Stimulated activated CD4-positive, alpha-beta T cell treated with anti-CD3 and anti-CD28 coated beads, Interleukin-4, amount 100 ng/mL, for 24 hours (primary cell): ENCODE data around the gene DMRT2.

Experiments used
- DNase-seq: peaks from one replicate; pipeline ENCODE4 v3.0.0-alpha.2; 2020

The DMRT2 gene

GRCh38 chr9:1050125-1050895 is at the start of gene DMRT2:
DMRT2 (plus strand) TSS chr9:1050357; CDS start chr9:1051614, 1,257 bp downstream.
- peak; percentile 17 for DNase-seq

DNA sequence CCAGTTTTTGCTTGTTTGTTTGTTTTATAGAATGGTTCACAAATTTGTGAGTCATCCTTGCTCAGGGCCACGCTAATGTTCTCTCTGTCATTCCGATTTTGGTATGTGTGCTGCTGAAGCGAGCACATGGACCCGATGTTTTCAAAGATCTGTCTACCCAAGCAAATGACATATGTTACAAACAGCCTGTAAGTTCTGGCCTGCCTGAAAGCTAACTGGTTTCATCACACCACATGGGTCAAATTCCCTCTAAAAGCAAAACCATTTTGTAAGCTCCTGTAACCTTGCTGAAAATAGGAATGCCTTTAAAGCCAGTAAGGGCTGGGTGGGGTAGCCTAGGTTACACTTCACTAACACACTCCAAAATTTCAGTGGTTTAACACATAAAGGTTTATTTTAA is 48.3 kb upstream of the DMRT2 start:
- no peak for DNase-seq

- DNase-seq = no peak
Measured at GRCh38 chr9:1002678-1003077, 47.5 kb upstream of the DMRT2 start.

GRCh38 chr9:1005043-1005667 is 45.0 kb upstream of the DMRT2 start:
- no peak for DNase-seq

- no peak for DNase-seq
Measured at GRCh38 chr9:1007312-1007711, 42.8 kb upstream of the DMRT2 start.

GRCh38 chr9:1008216-1008615 is 41.9 kb upstream of the DMRT2 start:
- DNase-seq = no peak

GRCh38 chr9:1009101-1009707 is 41.0 kb upstream of the DMRT2 start:
- DNase-seq = peak; percentile 82

- no peak for DNase-seq
Measured at GRCh38 chr9:1013021-1013420, 37.1 kb upstream of the DMRT2 start.

- DNase-seq = no peak
Measured at GRCh38 chr9:1014225-1014624, 35.9 kb upstream of the DMRT2 start.

DNA sequence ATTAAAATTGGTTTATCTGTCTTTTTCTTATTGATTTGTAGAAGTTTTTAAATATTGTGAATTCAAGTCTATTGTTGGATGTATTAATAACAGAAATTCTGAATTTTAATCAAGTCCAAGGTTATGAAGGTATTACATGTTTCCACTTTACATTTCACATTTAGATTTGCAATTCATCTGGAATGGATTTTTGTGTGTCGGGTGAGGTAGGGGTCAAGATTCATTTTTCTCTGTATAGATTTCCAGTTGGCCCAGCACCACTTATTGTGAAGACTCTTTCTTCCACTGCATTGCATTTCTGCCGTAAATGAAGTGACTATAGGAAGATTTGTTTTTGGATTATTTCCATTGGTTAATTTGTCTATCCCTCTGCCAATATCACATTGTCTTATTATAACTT is 35.5 kb upstream of the DMRT2 start:
- no peak for DNase-seq

DNA sequence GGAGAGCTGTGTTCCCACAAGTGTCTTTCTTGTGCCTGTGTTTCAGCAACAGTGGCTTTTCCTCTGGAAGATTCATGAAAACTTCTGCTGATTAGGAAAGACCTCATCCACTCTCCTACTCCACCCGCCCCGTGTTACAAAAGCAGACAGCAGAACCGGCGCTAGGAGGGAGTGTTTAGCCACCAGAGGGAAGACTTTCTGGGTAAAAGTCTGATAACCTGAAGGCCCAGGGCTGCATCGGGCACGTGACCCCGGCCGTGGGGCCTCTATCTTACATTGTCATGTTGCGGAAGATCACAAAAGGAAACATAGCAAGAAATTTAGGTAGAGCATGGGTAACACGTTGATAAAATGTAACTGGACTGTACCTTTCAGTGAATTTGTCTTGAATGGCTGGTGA is 32.0 kb upstream of the DMRT2 start:
- no peak for DNase-seq

GRCh38 chr9:1024112-1024511 is 26.0 kb upstream of the DMRT2 start:
- no peak for DNase-seq

DNA sequence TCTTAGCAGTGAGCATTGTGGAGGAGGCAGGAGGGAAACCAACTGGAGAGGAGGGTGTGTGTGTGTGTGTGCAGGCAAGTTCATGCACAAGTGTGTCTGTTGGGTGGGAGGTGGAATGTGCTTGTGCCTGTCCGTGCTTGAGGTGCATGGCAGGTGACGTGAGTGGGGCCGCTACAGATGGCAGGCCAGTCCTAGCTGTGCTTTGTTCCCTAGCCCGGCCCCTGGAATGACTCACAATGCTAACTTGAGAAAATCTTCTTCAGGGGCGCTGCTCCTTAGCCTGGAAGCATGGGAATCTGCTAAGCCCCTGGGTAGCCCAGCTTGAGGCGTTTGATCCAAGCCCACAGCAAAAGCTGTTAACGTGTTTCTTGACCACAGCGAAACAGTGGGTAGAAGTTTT is 25.0 kb upstream of the DMRT2 start:
- DNase-seq = no peak

- no peak for DNase-seq
Measured at GRCh38 chr9:1026219-1026618, 23.9 kb upstream of the DMRT2 start.

DNA sequence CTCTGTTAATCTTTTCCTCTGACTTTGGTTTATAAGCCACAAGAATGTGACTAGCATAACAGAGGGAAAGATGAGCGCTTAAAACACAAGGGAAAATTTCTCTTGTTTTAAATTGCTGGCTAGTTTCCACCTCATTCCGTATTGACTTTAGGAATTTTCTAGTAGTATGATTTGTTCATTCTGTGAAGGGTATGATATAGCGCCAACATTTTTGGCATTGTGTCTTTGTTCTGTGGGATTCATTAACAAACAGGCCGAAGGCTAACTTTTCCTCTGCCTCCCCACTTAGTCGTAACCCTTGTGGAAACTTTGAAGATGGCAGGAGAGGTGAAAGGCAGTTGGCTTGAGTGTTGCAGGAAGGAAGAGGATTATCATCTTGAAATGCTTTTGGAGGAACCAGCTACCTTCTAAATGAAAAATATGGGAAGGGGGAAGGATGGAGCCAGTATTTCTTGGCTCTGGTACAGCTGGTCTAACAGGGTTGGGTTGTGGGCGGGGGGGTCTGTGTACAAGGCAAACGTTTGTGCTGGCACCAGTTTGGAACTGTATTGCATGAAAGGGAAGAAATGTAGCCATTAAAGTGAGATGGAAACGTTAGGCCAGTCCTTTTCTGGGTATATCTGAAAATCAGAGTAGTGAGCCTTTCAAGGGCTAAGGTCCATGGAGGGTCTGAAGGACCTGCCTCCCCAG is 21.5 kb upstream of the DMRT2 start:
- no peak for DNase-seq

- DNase-seq = no peak
Measured at GRCh38 chr9:1031951-1032601, 18.1 kb upstream of the DMRT2 start.

- no peak for DNase-seq
Measured at GRCh38 chr9:1034271-1034670, 15.9 kb upstream of the DMRT2 start.

DNA sequence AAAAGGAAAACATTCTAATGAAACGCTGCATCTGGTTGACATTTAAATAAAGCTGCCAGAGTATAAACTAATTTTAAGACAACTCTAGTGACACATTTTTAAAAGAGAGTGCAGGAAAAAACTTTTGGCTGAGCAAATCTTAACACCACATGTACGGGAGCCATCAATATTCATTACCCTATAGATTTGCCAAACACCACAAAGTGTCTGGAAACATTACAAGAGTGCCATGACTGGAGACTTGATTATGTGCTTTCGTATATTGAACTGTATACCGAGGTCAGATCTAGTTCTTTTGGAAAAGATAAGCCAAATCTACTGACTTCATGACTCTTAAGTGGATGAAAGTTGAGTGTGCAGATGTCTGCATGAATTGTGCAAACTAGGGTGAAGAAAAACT is 10.6 kb upstream of the DMRT2 start:
- no peak for DNase-seq

DNA sequence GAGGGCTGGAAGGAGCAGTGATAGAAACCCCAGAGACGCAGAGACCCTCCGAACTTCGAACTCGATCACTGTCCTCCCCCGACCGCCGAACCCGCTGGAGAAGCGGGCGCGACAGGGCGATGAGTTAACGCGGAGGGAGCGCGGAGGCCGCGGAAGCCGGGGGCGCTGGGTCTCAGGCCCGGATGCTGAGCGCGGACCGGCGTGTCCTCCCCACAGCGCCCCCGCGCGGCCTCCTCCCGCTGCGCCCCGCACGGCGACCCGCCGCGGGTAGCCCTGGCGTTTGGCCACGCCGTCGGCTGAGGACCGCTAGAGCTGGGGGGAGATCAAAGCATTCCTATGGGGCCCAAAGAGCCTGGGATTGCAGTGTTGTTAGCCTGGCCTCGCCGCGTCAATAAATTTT is 7.7 kb upstream of the DMRT2 start:
- DNase-seq = no peak

DNA sequence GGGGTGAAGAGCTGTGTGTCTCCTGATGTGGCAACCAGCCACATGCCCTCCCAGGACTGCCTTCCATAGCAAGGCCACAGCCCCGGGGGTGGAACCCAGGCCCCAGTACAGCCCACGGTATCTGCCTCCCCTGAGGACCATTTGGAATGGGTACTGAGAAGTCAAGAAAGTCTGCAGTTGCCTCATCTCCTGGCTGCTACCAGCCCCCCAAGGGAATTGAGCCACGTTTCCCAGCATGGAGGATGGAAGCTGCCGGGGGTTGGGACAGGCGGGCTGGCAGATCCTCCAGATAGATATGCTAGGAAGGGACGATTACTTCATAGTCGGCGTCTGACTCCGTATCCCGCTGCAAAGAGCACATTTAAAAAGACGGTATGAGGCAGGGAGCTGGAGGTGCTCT is 5.5 kb upstream of the DMRT2 start:
- DNase-seq = no peak

DNA sequence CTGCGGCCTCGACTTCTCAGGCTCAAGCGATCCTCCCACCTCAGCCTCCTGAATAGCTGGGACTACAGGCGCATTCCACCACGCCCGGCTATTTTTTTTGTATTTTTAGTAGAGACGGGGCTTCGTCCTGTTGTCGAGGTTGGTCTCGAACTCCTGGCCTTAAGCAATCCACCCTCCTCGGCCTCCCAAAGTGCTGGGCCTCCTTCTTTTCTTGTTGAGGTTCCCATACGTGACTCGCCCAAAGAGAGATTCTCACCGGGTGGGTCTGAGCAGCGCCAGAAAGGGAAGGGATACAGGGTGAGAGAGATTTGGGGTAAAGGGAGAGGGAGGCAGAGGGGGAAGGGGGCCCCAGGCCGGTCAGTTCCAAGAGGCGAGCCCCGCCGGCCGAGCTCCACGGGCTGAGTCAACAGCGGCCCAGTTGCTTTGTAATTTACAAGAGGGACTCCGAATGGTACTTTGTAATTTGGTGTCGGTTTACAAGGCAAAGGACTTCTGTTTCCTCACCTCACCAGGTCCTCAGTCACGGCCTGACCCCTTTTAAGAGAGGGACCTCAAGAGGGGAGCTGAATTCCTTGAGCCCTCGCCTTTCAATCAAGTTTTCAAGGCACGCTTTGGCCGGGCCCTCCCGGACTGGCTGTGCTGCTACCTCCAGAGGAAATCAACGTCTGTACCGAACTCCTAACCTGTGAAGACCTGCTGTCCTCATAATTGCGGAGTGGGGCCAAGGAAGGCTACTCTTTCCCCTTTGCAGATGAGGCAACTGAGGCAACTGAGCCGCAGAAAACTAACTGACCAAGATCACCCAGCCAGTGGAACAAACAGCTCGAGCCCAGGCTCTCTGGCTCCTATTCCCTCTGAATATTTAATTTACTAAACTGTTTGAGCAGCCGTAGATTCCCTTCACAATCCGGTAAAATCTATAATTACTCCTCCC is 3.3 kb upstream of the DMRT2 start:
- no peak for DNase-seq

DNA sequence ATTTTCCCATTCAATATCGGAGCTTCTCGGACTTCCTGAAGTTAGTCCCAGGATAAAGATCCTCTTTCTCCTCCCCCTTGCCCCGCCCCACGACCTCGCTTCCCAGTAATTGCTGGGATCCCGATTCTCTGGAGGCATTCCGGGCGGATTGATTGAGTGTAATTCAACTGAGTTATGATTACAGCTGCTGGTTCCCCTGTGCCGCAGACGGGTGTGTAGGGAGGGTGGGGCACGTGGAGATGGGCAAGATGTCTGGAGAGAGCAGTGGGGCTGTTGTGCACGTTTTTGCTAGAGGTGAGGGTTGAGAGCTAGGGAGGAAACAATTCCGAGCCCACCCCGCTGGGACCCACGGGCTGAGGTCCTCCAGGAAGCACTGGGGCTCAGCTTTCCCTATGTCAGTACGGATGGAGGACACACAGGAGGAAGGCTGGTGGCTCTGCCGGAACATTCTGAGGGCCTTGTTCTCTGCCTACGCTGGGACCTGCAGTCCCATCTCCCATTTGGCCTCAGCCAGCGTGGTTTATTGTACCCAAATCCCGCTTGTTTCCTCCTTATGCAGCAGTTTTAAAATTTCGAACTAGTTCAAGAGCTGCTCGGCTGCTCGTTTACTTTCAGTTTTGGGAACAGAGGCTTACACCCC is 2.4 kb upstream of the DMRT2 start:
- DNase-seq = no peak
